Limb (tissue), 2 donors: ENCODE data around the gene CAP1.
"Not testable (repeated sequence)": the region's sequence is repeated elsewhere in the genome, so short reads cannot be mapped to it uniquely, and the experiment has no call there.

Experiments
- DNase-seq, 2 donors: peaks; one replicate each; pipeline ENCODE4 v3.0.0-alpha.2; 2016; ENCODE audit errors: extremely low spot score in 2 of 2

CAP1 gene

DNA sequence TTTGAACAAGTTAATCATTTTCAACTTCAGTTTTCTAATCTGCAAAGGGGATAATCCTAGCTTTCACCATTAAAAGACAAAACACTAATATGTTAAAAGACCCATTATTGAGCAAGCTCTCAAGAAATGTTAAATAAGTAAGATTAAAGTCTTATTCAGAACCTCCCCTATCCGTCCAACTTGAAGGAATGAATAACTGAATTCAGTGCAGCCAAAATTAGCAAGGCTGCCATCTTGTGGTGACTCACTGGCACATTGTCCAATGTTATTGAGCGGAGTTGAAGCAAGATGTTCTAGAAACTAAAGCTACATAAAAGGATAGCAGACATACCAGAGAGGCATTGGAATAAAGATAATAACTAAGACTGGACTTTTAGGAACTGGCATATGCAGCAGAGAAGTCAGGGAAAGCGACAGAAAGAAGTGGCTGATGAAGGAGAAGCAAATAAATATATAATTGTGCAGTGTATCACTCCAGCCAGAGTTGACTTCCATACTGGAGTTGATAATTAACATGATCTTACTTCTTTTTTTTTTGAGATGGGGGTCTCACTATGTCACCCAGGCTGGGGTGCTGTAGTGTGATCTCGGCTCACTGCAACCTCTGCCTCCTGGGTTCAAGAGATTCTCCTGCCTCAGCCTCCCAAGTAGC lies 8.2 kb upstream of the CAP1 start:
- DNase-seq: peak; percentile 48 to 59

DNA sequence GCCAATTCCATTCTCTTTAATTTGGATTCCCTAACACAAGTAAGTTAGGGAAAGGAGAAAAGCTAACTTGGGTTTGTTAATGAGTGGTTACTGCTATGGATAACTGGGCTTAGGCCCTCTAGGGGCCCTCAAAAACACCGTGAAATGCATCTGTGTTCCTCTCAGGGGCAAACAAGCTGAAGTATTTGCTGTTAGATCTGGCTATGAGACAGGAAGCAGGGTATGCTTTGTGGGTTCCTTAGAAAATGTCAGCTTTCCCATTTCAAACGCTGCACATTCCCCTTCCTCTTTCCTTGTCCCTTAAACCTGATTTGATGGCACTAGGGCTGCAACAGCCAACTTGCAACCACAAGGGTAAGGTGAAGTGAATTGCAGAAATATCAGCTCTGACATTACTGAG lies 5.7 kb upstream of the CAP1 start:
- no peak for DNase-seq

DNA sequence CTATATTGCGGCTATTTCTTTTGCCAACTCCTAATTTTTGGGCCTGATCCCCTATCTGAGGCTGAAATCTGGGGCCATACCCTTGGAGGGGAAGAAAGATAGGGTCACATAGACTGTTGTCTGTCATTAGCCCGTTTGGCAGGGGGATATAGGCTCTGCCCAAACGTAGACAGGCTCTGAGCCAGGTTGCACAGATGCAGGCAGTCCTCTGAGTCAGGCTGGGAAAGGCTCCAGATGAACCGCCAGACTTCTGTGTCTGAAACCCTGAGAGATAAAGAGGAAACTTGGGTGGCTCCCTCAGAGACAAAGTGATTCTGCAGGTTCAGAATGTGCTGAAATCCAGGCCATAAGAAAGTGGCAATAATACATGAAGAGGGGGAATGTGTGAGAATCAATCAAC lies 4.0 kb upstream of the CAP1 start:
- no peak for DNase-seq

GRCh38 chr1:40037254-40037653 lies 3.3 kb upstream of the CAP1 start:
- DNase-seq: not testable (repeated sequence)

DNA sequence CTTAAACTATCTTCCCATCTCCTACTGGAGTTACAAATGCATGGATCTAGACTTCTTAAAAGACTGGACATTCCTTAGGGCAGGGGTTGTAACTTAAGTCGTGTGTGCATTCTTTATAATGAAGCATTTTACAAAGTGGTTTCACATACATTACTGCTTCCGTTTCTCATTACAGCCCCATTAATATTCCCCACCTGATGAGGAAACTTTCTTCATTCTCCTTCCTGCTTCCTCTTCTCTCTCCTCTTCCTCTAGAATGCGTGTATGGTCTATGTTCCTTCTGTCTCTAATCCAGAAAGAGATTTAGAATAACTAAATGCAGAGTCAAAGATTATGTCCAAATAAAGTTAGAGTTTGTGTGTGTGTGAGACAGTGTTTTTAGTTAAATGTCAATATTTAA lies 1.8 kb upstream of the CAP1 start:
- DNase-seq: no peak

GRCh38 chr1:40039245-40039756 lies 1.2 kb upstream of the CAP1 start:
- DNase-seq: peak in 1 of 2 donors; percentile 62

DNA sequence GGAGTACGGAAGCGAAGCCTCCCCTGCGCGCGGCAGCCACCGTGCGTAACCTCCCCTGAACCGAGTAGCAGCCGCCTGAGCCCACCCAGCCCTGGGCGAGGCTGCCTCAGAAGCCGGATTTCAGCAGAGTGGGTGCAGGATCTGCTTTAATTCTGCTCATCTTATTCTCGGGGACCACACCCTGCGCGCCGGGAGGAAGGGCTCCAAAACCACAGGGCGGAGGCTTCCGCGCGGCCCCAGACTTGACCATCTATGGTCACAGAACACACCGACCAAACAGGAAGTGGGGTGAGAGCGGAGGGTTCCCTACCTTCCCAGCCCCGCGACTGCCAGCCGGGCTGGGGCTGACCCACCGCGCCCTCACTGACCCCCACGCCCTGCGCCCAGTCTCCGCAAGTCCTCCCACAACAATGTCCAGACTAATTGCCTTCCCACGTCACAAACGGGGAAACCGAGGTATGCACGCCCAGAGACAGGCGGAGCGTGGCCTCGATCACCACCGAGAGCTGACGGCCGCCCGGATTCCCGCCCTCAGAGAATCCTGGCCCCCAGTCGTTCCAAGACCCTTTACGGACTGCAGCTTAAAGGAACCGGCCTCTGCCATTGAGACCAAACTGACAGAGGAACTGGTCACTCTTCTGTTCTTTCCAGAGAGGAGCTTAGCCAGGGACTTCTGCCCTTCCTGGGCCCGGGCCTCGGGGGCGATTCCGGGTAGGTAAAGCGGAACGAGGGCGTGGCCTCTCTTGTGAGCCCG lies 595 bp upstream of the CAP1 start:
- peak; percentile 79 for DNase-seq

DNA sequence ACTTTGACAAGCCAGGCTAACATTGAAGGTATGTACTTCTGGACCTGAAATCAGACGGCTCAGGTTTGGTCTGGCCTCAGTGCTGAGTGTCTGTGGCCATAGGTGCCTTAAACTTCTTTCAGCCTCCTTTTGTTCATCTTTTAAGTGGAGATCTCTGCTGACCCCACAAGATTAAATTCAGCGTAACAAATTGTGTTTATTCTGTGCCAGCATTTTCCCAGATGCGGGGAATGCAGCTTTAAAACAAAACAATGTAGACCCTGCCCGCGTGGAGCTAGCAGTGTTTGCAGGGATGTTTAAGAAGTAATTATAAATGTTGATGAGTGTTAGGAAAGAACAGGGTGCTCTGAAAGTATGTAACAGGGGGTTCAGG lies 923 bp downstream of the CAP1 start:
- no peak for DNase-seq

DNA sequence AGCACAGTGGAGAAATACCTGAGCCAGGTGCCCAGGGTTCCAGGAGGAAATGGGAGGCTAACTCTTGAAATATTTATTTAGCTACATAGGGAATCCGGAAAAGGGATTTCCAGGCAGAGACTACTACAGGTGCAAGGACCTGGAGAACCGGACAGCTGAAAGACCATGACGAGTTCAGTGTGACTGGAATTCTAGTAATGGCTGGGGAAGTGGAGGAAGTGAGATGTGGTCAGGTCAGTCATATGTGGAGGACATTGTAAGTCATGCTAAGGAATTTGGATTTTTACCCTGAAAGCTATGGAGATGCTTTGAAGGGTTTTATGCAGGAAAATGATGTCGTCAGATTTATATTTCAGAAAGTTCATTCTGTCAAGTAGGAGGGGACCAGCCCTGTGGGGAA lies 1.8 kb downstream of the CAP1 start:
- DNase-seq: no peak

- no peak for DNase-seq
Measured at GRCh38 chr1:40044110-40044509, 3.6 kb downstream of the CAP1 start.

DNA sequence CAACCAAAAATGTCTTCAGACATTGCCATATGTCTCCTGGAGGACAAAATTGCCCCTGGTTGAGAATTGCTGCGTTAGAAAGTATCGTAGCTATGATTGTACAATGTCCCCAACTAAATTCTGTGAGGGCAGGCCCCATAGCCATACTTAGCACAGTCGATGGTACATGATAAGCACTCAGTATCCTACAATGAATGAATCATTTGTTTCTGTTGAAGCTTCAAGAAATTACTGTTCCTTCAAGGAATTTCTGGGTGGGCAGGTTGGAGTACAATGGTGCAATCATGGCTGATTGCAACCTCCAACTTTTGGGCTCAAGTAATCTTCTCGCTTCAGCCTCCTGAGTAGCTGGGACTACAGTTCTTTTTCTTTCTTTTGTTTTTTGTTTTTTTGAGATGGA lies 4.7 kb downstream of the CAP1 start:
- DNase-seq: no peak

DNA sequence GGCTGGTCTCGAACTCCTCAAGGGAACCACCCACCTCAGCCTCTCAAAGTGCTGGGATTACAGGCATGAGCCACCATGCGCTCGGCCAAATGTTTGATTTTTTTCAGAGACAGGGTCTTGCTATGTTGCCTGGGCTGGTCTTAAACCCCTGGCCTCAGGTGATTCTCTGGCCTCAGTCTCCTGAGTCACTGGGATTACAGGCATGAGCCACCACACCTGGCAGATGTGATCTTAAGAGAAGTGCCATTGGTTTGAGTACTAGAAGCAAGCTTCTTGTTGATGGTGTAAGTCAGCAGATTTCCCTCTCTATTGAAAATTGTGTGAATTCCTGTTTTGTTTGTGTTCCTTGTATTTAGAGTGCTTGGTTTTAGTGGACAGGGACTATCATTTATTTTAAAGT lies 5.2 kb downstream of the CAP1 start:
- DNase-seq: no peak

DNA sequence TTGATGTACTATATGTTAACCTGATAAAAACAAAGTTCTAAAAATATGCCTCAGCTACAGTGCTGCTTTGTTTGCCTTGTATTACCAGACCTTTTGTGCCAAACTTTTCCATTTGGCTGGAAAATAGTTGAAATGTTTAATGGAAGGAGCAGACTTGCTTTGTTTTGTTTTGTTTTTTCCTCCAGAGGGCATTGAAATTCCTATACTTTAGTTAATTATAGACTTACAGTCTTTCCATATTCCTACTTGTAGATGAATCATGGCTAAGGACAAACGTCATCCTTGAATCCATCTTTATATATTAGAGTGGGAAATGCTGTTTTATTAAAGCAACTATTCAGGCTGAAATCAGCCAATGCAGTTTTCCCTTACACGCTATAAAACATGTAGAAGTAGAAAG lies 6.7 kb downstream of the CAP1 start:
- DNase-seq: no peak

- no peak for DNase-seq
Measured at GRCh38 chr1:40047769-40048168, 7.2 kb downstream of the CAP1 start.

- DNase-seq: no peak
Measured at GRCh38 chr1:40049725-40050124, 9.2 kb downstream of the CAP1 start.

DNA sequence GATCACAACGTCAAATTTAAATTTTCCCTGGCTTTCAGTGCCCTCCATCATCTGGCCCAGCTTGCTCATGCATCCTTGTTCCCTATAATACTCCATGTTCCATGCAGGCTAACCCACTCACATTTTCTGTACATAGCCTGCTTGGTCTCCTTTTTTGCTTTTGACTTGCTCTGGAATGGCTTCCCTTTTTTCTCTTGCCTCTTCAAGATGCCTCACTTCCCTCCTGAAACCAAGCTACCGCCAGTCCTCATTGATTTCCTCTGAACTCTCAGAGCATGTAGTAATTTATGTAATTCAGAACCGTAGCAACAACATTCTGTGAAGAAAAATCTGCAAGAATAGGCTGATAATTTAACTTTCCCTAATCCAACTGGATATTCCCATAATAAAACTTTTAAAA lies 10.3 kb downstream of the CAP1 start:
- no peak for DNase-seq

DNA sequence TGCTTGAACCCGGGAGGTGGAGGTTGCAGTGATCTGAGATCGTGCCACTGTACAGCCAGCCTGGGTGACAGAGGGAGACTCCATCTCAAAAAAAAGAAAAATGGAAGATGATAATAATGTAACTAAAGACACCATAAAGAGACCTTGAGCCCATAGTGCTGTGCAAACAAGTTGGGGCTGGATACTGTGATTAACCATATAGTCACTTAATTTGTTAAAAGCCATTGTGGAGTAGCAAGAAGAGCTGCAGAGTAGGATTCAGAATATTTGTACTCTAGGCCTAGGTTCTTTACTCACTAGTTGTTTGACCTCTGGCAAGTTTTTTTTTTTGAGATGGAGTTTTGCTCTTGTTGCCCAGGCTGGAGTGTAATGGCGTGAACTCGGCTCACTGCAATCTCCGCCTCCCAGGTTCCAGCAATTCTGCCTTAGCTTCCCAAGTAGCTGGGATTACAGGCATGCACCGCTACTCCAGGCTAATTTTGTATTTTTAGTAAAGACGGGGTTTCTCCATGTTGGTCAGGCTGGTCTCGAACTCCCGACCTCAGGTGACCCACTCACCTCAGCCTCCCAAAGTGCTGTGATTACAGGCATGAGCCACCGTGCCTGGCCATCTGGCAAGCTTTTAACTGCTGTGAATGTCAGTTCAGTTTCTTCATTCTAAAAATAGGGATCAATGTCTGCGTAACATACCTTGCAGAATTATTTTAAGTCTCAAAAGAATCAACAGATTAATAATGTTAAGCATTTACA lies 12.8 kb downstream of the CAP1 start:
- DNase-seq: no peak

DNA sequence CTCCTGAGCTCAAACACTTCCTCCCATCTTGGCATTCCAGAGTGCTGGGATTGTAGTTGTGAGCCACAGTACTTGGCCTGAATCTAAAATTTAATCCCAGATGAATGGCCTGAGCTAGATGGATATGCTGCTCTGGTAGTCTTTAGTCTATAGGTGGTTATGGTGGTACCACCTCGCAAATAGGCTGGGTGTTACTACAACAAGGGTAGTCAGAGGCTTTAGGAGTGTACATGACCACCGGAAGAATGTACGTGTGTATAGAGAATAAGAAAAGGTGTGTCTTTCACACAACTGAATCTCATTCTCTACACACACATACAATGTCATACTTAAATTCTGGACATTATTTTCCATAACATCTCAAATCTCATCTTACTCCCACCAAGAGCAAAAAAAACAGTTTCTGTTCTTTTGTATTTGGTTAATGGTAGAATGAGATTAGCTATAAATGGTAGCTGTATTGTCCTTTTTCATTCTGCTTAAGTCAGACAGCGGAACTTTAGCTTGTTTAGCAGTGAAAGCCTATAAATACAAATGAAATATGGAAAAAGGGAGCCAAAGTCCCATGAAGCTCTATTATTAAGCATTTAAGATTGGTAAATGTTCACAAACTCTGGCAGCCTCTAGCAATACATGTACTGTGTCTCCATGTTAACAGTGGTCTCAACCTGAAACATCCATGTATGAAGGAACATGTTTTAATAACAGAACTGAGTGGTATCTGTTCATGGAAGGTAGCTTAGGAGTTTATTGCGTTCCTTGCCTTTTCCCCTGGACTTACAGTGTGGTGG lies 16.2 kb downstream of the CAP1 start:
- no peak for DNase-seq

DNA sequence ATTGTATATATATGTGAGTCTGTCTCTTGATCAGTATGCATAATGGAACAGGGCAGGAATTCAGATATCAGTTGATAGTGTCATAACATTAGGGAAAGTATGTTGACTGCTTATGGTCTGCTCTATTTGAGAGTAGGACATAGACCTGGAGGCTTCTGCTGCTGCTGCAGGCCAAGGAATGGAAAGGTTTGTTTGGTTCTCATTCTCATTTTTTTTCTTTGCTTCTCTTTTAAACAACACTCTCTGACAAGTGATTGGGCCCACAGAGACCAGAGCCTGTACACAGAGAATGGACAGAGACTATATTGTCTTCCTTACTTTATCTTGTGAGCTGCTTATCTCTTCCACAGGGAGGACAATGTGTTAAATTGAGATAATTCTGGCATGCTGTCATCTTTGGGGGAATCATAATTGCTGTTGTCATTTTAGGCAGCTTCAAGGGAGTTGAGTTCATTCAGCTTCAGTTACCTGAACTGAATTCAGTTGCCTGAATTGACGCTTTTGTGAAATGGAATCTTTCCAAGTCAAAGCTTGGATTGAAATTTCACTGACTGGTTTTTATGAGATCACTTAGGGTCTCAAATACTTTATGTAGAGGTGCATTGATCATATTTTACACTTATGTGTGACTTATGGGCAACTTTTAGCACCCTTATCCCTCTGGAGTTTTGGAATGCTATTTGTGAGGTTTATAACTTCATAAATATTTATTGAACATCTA lies 16.9 kb downstream of the CAP1 start:
- no peak for DNase-seq

DNA sequence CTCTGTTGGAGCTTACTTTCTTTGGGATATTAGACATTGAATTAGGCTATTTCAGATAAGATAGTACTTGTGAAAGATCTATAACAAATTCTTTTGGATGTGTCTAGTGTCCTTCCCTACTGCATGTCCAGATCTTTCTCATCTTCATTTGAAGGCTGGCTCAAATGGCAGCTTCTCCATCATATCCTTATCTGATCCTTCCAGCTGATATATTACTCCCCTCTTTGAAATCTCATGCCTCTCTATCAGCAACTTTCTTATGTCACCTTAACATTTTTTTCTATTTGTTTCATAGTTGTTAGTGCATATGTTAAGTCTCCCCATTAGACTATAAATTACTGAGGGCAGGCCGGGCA lies 17.5 kb downstream of the CAP1 start:
- no peak for DNase-seq
